Testis (tissue), 2 donors: ENCODE measurements around the gene NPB.

ENCODE experiments used
- POLR2A ChIP-seq: fragments of 450-650 bp; IDR thresholded peaks from one replicate; pipeline ENCODE4 v1.6.1; 2017; ENCODE audit warnings: antibody characterized with exemption, mild to moderate bottlenecking, moderate library complexity
- TF ChIP-seq, protein P1 (sequence below), 3 experiments: fragments of 450-650 bp in 2 of 3; fragments of 200-600 bp in 1 of 3; sonication (generic) in 1 of 3; IDR thresholded peaks; one replicate each; pipeline ENCODE4 v1.5.1; 2016 to 2019; ENCODE audit warnings: antibody characterized with exemption in 3 of 3, mild to moderate bottlenecking in 2 of 3, moderate library complexity in 1 of 3

GRCh38 chr17:81867170-81867990 lies 34.7 kb upstream of the NPB start:
- TF ChIP-seq, protein P1, sequence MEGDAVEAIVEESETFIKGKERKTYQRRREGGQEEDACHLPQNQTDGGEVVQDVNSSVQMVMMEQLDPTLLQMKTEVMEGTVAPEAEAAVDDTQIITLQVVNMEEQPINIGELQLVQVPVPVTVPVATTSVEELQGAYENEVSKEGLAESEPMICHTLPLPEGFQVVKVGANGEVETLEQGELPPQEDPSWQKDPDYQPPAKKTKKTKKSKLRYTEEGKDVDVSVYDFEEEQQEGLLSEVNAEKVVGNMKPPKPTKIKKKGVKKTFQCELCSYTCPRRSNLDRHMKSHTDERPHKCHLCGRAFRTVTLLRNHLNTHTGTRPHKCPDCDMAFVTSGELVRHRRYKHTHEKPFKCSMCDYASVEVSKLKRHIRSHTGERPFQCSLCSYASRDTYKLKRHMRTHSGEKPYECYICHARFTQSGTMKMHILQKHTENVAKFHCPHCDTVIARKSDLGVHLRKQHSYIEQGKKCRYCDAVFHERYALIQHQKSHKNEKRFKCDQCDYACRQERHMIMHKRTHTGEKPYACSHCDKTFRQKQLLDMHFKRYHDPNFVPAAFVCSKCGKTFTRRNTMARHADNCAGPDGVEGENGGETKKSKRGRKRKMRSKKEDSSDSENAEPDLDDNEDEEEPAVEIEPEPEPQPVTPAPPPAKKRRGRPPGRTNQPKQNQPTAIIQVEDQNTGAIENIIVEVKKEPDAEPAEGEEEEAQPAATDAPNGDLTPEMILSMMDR (IDR thresholded peaks at IDR 0.05), result no peak
- no peak for TF ChIP-seq POLR2A
